Activated CD4-positive, alpha-beta T cell treated with anti-CD3 and anti-CD28 coated beads, Interleukin-2, amount 10 ng/mL, durations not matched to agents 7 days and 5 days (primary cell): ENCODE data around the gene RFT1. TPM values are rescaled to one million over a fixed set of nuclear protein-coding genes. Genes with fewer than 3 reads are reported as not detected.
"Not testable (repeated sequence)": the region's sequence is repeated elsewhere in the genome, so short reads cannot be mapped to it uniquely, and the experiment has no call there.

Experiments used
- CTCF ChIA-PET: fragments of 350-600 bp; sonication (Branson Sonifier 250); formaldehyde crosslinking; loops from one replicate; lab custom pipeline; 2021; ENCODE audit warnings: antibody characterized with exemption; lab: Charles Lee
- POLR2A ChIA-PET: fragments of 350-600 bp; sonication (Branson Sonifier 250); formaldehyde crosslinking; loops from one replicate; lab custom pipeline; 2021; ENCODE audit warnings: antibody characterized with exemption; lab: Charles Lee
- DNase-seq: peaks from one replicate; pipeline ENCODE4 v3.0.0-alpha.2; 2020
- H3K27ac Mint-ChIP-seq: one replicate; pipeline ENCODE4 v1.8.0; 2021; ENCODE audit warnings: mild to moderate bottlenecking, moderate library complexity, mixed read lengths
- H3K27me3 Mint-ChIP-seq: one replicate; pipeline ENCODE4 v1.8.0; 2021; ENCODE audit warnings: mixed read lengths
- H3K36me3 Mint-ChIP-seq: one replicate; pipeline ENCODE4 v1.8.0; 2021; ENCODE audit warnings: low read depth, mixed read lengths
- H3K4me1 Mint-ChIP-seq: one replicate; pipeline ENCODE4 v1.8.0; 2021; ENCODE audit warnings: mixed read lengths
- H3K4me3 Mint-ChIP-seq: one replicate; pipeline ENCODE4 v1.8.0; 2021; ENCODE audit warnings: mild to moderate bottlenecking, moderate library complexity, mixed read lengths
- H3K9me3 Mint-ChIP-seq: one replicate; pipeline ENCODE4 v1.8.0; 2021; ENCODE audit warnings: mixed read lengths
- total RNA-seq, 2 experiments: library from RNA; stranded (reverse); gene quantifications; one replicate each; pipeline ENCODE4 v1.2.3, GENCODE V29; 2021

RFT1 gene
- total RNA-seq, 2 experiments from 2014 or later = 33.3 to 34.1 TPM

DNA sequence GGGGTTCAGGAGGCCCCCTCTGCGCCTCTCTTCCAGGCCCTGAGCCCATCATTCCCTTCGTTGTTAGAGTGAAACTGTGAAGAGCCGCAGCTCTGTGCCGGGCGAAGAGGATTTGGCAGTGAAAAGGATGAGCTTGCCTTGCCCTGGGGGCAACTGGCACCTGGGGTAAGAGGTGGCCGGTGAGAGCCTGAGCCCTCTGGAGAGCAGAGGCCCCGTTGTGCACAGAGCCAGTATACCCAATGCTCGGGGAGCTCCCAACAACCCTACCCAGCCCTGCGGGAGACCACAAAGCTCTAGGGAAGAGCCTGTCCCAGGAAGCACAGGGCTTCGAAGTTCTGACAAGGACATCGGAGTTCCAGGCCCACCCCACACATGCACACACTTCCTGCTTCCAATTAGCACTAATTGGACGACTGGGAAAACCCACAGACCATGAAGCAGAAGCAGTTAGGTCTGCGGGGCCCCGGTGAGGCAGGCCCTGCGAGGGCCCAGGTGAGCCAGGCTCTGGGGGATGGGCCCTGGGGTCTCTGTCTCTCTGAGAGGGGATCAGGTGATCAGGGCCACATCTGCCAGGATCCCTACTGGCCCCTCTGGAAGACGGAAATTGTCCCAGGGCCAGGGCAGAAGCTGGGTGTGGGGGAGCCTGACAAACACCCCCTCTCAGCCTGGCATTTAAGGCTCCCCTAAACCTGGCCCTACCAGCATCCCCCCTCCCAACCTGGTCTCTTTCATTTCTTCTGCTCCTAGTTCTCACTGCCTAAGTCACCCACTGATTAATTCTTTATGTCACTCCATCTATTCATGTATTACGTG, 56.5 kb downstream of the RFT1 start:
- no peaks in the 10 kb centered on the region for H3K36me3 Mint-ChIP-seq
- H3K9me3 Mint-ChIP-seq = no peaks in the 10 kb centered on the region
- peaks cover 24% of the 10 kb centered on the region for H3K4me1 Mint-ChIP-seq
- DNase-seq = no peak
- peak overlapping the region; percentile 97 for H3K27ac Mint-ChIP-seq
- no peaks in the 10 kb centered on the region for H3K27me3 Mint-ChIP-seq
- H3K4me3 Mint-ChIP-seq = peak overlapping the region; percentile 84
- CTCF ChIA-PET = interaction anchor here (1.3 to 1.9 kb wide), 2 partner anchors 17 to 37 kb away, joined by 3 to 5 read pairs; no protein-coding TSS in a partner anchor
- POLR2A ChIA-PET = no interaction called here

- DNase-seq = peak; percentile 92
- Mint-ChIP-seq H3K4me1 (peaks cover 24% of the 10 kb centered on the region), H3K4me3 (peak overlapping the region; percentile 84), H3K27me3 (no peaks in the 10 kb centered on the region), H3K36me3 (no peaks in the 10 kb centered on the region), H3K9me3 (no peaks in the 10 kb centered on the region), H3K27ac (peak overlapping the region; percentile 97)
- ChIA-PET POLR2A (no interaction called here), CTCF (interaction anchor here (0.8 to 2.6 kb wide), 3 partner anchors 14 to 222 kb away, joined by 3 to 7 read pairs (median 5); no protein-coding TSS in a partner anchor)
Observed at GRCh38 chr3:53072653-53073552, 57.3 kb downstream of the RFT1 start.

DNA sequence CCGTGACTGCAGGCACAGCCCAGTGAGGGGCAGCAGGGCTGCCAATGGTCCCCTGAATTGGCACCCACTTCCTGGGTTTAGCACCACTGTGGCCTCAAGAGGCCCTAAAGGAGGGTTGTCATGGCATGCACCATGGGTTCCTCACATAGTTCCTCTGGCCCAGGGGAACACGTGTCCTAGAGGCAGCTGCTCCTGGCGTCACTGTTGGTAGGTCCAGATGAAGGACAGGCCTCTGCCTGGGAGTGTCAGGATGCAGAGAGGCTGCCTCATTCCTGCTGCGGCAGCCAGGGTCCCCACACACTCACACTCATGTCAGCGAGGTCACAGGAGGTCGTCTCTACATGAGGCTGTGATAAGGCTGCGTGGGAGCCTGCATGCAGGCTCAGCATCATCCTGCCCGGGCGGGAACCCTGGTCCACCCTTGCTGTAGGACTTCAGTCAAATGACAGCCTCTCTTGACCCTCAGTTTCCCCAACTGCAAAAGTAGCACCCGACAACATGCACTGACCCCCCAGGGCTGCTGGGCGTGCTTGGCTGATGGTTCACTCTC, 58.3 kb downstream of the RFT1 start:
- Mint-ChIP-seq H3K4me3 (peak overlapping the region; percentile 84), H3K9me3 (no peaks in the 10 kb centered on the region), H3K27ac (peak overlapping the region; percentile 97), H3K36me3 (no peaks in the 10 kb centered on the region), H3K4me1 (peaks cover 24% of the 10 kb centered on the region), H3K27me3 (no peaks in the 10 kb centered on the region)
- POLR2A ChIA-PET = no interaction called here
- DNase-seq = no peak
- CTCF ChIA-PET = interaction anchor here (1.0 to 2.6 kb wide), 3 partner anchors 30 to 221 kb away, joined by 3 to 7 read pairs (median 5); no protein-coding TSS in a partner anchor

- peaks cover 4% of the 10 kb centered on the region for H3K27me3 Mint-ChIP-seq
- no peak for DNase-seq
- no peak overlapping the region for H3K4me3 Mint-ChIP-seq
- ChIA-PET CTCF (interaction anchor here (1.0 to 1.2 kb wide), 2 partner anchors 9 to 12 kb away, joined by 3 to 4 read pairs; no protein-coding TSS in a partner anchor), POLR2A (no interaction called here)
- H3K4me1 Mint-ChIP-seq = peaks cover 23% of the 10 kb centered on the region
- H3K36me3 Mint-ChIP-seq = no peaks in the 10 kb centered on the region
- H3K27ac Mint-ChIP-seq = peak overlapping the region; percentile 1
- no peaks in the 10 kb centered on the region for H3K9me3 Mint-ChIP-seq
Observed at GRCh38 chr3:53069422-53070068, 60.7 kb downstream of the RFT1 start.

- no peaks in the 10 kb centered on the region for H3K9me3 Mint-ChIP-seq
- H3K27me3 Mint-ChIP-seq = peaks cover 9% of the 10 kb centered on the region
- H3K4me1 Mint-ChIP-seq = peaks cover 13% of the 10 kb centered on the region
- ChIA-PET CTCF (interaction anchor here (1.0 kb wide), 1 partner anchor 11 kb away, joined by 3 read pairs; no protein-coding TSS in a partner anchor), POLR2A (no interaction called here)
- H3K36me3 Mint-ChIP-seq = no peaks in the 10 kb centered on the region
- H3K27ac Mint-ChIP-seq = no peak overlapping the region
- DNase-seq = no peak
- H3K4me3 Mint-ChIP-seq = no peak overlapping the region
Observed at GRCh38 chr3:53068176-53068575, 62.1 kb downstream of the RFT1 start.

DNA sequence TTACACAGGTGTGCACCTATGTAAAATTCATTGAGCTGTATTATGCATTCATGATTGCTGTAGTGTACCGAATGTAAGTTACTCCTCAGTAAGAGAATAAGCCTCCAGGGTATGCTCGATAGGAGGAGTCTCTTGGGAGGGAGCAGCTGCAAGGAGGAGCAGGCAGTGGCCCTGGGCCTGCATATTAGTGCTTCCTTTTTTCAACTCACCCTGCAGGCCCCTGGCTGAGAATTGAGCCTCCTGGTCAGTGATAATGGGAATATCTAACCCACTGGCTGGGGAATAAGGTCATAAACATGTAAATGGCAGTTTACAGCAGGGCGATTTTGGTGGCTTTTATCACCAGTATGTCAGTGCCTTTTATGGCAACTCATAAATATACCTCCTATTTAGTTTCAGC, 62.7 kb downstream of the RFT1 start:
- H3K27me3 Mint-ChIP-seq = peaks cover 12% of the 10 kb centered on the region
- H3K36me3 Mint-ChIP-seq = no peaks in the 10 kb centered on the region
- CTCF ChIA-PET = no interaction called here

GRCh38 chr3:53065841-53066480, 64.3 kb downstream of the RFT1 start:
- POLR2A ChIA-PET = no interaction called here
- H3K27ac Mint-ChIP-seq = no peak overlapping the region
- H3K36me3 Mint-ChIP-seq = no peaks in the 10 kb centered on the region
- peaks cover 23% of the 10 kb centered on the region for H3K27me3 Mint-ChIP-seq
- no peaks in the 10 kb centered on the region for H3K9me3 Mint-ChIP-seq
- CTCF ChIA-PET = interaction anchor here (0.5 kb wide), 1 partner anchor 112 kb away, joined by 3 read pairs; no protein-coding TSS in a partner anchor
- DNase-seq = no peak
- no peaks in the 10 kb centered on the region for H3K4me1 Mint-ChIP-seq
- H3K4me3 Mint-ChIP-seq = no peak overlapping the region

More for the DNA sequence above, 62.7 kb downstream of the RFT1 start:
- no peaks in the 10 kb centered on the region for H3K9me3 Mint-ChIP-seq
- POLR2A ChIA-PET = no interaction called here
- no peak overlapping the region for H3K4me3 Mint-ChIP-seq
- H3K27ac Mint-ChIP-seq = no peak overlapping the region
- peaks cover 7% of the 10 kb centered on the region for H3K4me1 Mint-ChIP-seq
- DNase-seq = no peak

DNA sequence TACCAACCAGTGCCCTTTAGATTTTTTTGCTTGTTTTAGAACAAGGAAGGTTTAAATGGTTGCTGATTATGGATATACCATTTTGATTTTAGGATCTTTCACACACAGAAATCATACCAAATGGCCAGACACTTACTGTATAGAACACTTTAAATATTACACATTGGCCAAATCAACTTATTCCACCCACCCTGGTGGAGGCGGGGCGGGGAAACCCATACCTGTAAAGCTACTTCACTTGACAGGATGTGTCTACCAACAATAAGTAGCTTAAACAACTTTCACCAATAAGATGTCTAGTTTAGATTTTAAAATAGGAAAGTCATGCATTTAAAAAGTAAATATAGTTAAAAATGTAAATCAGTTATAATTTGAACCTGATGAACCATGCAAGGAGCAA, 67.3 kb downstream of the RFT1 start:
- H3K4me1 Mint-ChIP-seq = no peaks in the 10 kb centered on the region
- ChIA-PET CTCF (no interaction called here), POLR2A (no interaction called here)
- no peaks in the 10 kb centered on the region for H3K9me3 Mint-ChIP-seq
- DNase-seq = no peak
- no peaks in the 10 kb centered on the region for H3K36me3 Mint-ChIP-seq
- H3K27me3 Mint-ChIP-seq = peaks cover 26% of the 10 kb centered on the region
- H3K27ac Mint-ChIP-seq = no peak overlapping the region
- H3K4me3 Mint-ChIP-seq = no peak overlapping the region

- DNase-seq = no peak
- no peak overlapping the region for H3K27ac Mint-ChIP-seq
- H3K36me3 Mint-ChIP-seq = no peaks in the 10 kb centered on the region
- ChIA-PET POLR2A (no interaction called here), CTCF (interaction anchor here (1.2 kb wide), 1 partner anchor 10 kb away, joined by 3 read pairs; no protein-coding TSS in a partner anchor)
- no peaks in the 10 kb centered on the region for H3K9me3 Mint-ChIP-seq
- no peak overlapping the region for H3K4me3 Mint-ChIP-seq
- H3K27me3 Mint-ChIP-seq = peaks cover 6% of the 10 kb centered on the region
- H3K4me1 Mint-ChIP-seq = no peaks in the 10 kb centered on the region
Observed at GRCh38 chr3:53056442-53056841, 73.8 kb downstream of the RFT1 start.

- H3K36me3 Mint-ChIP-seq, H3K27ac Mint-ChIP-seq, H3K4me3 Mint-ChIP-seq, H3K9me3 Mint-ChIP-seq, CTCF ChIA-PET, DNase-seq, H3K4me1 Mint-ChIP-seq, H3K27me3 Mint-ChIP-seq, POLR2A ChIA-PET: not testable (repeated sequence)
Observed at GRCh38 chr3:53054233-53054632, 76.0 kb downstream of the RFT1 start.

- ChIA-PET CTCF (no interaction called here), POLR2A (no interaction called here)
- H3K27ac Mint-ChIP-seq = no peak overlapping the region
- no peaks in the 10 kb centered on the region for H3K9me3 Mint-ChIP-seq
- DNase-seq = no peak
- no peak overlapping the region for H3K4me3 Mint-ChIP-seq
- H3K27me3 Mint-ChIP-seq = peaks cover 9% of the 10 kb centered on the region
- H3K36me3 Mint-ChIP-seq = no peaks in the 10 kb centered on the region
- peaks cover 11% of the 10 kb centered on the region for H3K4me1 Mint-ChIP-seq
Observed at GRCh38 chr3:53051929-53052328, 78.3 kb downstream of the RFT1 start.

- Mint-ChIP-seq H3K4me3 (no peak overlapping the region), H3K4me1 (peaks cover 14% of the 10 kb centered on the region), H3K27me3 (peaks cover 9% of the 10 kb centered on the region), H3K36me3 (no peaks in the 10 kb centered on the region), H3K27ac (no peak overlapping the region), H3K9me3 (no peaks in the 10 kb centered on the region)
- no peak for DNase-seq
- ChIA-PET CTCF (interaction anchor here (1.0 kb wide), 1 partner anchor 14 kb away, joined by 3 read pairs; no protein-coding TSS in a partner anchor), POLR2A (no interaction called here)
Observed at GRCh38 chr3:53049987-53050386, 80.2 kb downstream of the RFT1 start.
